ENCODE results near the gene YTHDC2.

The YTHDC2 gene

GRCh38 chr5:113508756-113509155 lies 4.7 kb upstream of the YTHDC2 start:
- Mint-ChIP-seq H3K9me3 (no peaks in the 10 kb centered on the region), H3K27me3 (ENCODE audit: low read depth) (peaks cover 13% of the 10 kb centered on the region), H3K4me3 (no peak overlapping the region), H3K36me3 (ENCODE audit: low read depth) (no peaks in the 10 kb centered on the region), H3K4me1 (peaks cover 12% of the 10 kb centered on the region), H3K27ac (no peak overlapping the region)
- no peak for TF ChIP-seq CTCF (IDR thresholded peaks at IDR 0.05; ENCODE audit: unreplicated experiment in 3 of 3)

- Mint-ChIP-seq H3K27me3 (ENCODE audit: low read depth) (peaks cover 12% of the 10 kb centered on the region), H3K9me3 (no peaks in the 10 kb centered on the region), H3K4me3 (peak overlapping the region in 2 of 3 experiments; percentile 4 to 58), H3K4me1 (peaks cover 29% of the 10 kb centered on the region), H3K36me3 (ENCODE audit: low read depth) (peaks cover 7% of the 10 kb centered on the region), H3K27ac (peak overlapping the region in 2 of 3 experiments; percentile 73 to 76)
- peak; percentile 54 to 76 (median 66) for TF ChIP-seq CTCF (IDR thresholded peaks at IDR 0.05; ENCODE audit: unreplicated experiment in 3 of 3)
Observed at GRCh38 chr5:113510836-113511451, 2.5 kb upstream of the YTHDC2 start.

GRCh38 chr5:113512341-113512740 lies 1.2 kb upstream of the YTHDC2 start:
- H3K27me3 Mint-ChIP-seq (ENCODE audit: low read depth), result peaks cover 2% of the 10 kb centered on the region
- peaks cover 16% of the 10 kb centered on the region for H3K36me3 Mint-ChIP-seq (ENCODE audit: low read depth)
- H3K4me1 Mint-ChIP-seq, result peaks cover 35% of the 10 kb centered on the region
- H3K9me3 Mint-ChIP-seq, result no peaks in the 10 kb centered on the region
- no peak for TF ChIP-seq CTCF (IDR thresholded peaks at IDR 0.05; ENCODE audit: unreplicated experiment in 3 of 3)
- peak overlapping the region in 2 of 3 experiments; percentile 21 to 83 for H3K27ac Mint-ChIP-seq
- H3K4me3 Mint-ChIP-seq, result peak overlapping the region in 2 of 3 experiments; percentile 68 to 96

GRCh38 chr5:113514289-113514635 lies 768 bp downstream of the YTHDC2 start:
- Mint-ChIP-seq H3K27me3 (ENCODE audit: low read depth) (no peaks in the 10 kb centered on the region), H3K4me3 (peak overlapping the region; percentile 89 to 96 (median 96)), H3K27ac (peak overlapping the region; percentile 79 to 92 (median 83)), H3K4me1 (peaks cover 35% of the 10 kb centered on the region), H3K36me3 (ENCODE audit: low read depth) (peaks cover 27% of the 10 kb centered on the region), H3K9me3 (no peaks in the 10 kb centered on the region)
- no peak for TF ChIP-seq CTCF (IDR thresholded peaks at IDR 0.05; ENCODE audit: unreplicated experiment in 3 of 3)

- Mint-ChIP-seq H3K4me1 (peaks cover 22% of the 10 kb centered on the region), H3K36me3 (ENCODE audit: low read depth) (peaks cover 45% of the 10 kb centered on the region), H3K9me3 (no peaks in the 10 kb centered on the region), H3K27ac (no peak overlapping the region), H3K27me3 (ENCODE audit: low read depth) (no peaks in the 10 kb centered on the region), H3K4me3 (no peak overlapping the region)
- TF ChIP-seq CTCF (IDR thresholded peaks at IDR 0.05; ENCODE audit: unreplicated experiment in 3 of 3), result no peak
Observed at GRCh38 chr5:113518884-113519283, 5.4 kb downstream of the YTHDC2 start.

- Mint-ChIP-seq H3K27ac (no peak overlapping the region), H3K4me3 (no peak overlapping the region), H3K4me1 (peaks cover 19% of the 10 kb centered on the region), H3K27me3 (ENCODE audit: low read depth) (no peaks in the 10 kb centered on the region), H3K9me3 (no peaks in the 10 kb centered on the region), H3K36me3 (ENCODE audit: low read depth) (peaks cover 45% of the 10 kb centered on the region)
- TF ChIP-seq CTCF (IDR thresholded peaks at IDR 0.05; ENCODE audit: unreplicated experiment in 3 of 3), result no peak
Observed at GRCh38 chr5:113519412-113519811, 5.9 kb downstream of the YTHDC2 start.

All from nephron (organoid).